GM06990 (cell line): Measurements from ENCODE around the gene CTXN1.

Source experiments
- DNase-seq: peaks from one replicate; pipeline ENCODE4 v3.0.0-alpha.2; 2011; ENCODE audit not compliant: insufficient read length; ENCODE audit errors: extremely low read depth
- H3K27me3 ChIP-seq: replicated peaks from 2 replicates; pipeline ENCODE4 v1.6.0; 2011; ENCODE audit warnings: low read length; ENCODE audit not compliant: control insufficient read depth, insufficient read depth
- H3K36me3 ChIP-seq: 2 replicates; pipeline ENCODE4 v1.5.1; 2011; ENCODE audit warnings: low read length; ENCODE audit not compliant: control insufficient read depth, insufficient read depth
- H3K4me3 ChIP-seq: replicated peaks from 2 replicates; pipeline ENCODE4 v1.5.1; 2011; ENCODE audit warnings: low read depth, mild to moderate bottlenecking, control low read depth, low read length
- TF ChIP-seq, protein P1 (sequence below): IDR thresholded peaks from 2 replicates; pipeline ENCODE4 v1.5.1; 2011; ENCODE audit warnings: low read length, control low read depth, mild to moderate bottlenecking, inconsistent platforms; ENCODE audit not compliant: insufficient read depth, poor library complexity, severe bottlenecking

The CTXN1 gene

DNA sequence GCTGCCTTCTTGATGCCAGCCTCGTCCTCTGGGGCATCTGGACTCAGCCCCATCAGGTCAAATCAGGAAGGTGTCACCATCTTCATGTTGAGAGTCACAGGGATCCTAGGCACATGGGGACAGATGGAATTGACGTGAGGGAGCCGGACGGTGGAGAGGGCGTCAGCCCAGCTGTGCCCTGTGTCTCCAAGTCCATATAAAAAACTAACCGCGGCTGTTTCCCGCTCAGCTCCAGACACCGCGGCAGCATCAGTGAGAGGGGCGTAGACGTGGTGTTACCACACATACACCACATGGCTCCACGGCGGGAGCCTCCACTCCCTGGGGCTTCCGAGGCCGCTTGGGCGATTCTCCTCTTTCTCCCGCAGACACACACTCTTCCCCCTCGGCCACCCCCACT, 46.1 kb downstream of the CTXN1 start:
- H3K27me3 ChIP-seq, result no peaks in the 10 kb centered on the region

DNA sequence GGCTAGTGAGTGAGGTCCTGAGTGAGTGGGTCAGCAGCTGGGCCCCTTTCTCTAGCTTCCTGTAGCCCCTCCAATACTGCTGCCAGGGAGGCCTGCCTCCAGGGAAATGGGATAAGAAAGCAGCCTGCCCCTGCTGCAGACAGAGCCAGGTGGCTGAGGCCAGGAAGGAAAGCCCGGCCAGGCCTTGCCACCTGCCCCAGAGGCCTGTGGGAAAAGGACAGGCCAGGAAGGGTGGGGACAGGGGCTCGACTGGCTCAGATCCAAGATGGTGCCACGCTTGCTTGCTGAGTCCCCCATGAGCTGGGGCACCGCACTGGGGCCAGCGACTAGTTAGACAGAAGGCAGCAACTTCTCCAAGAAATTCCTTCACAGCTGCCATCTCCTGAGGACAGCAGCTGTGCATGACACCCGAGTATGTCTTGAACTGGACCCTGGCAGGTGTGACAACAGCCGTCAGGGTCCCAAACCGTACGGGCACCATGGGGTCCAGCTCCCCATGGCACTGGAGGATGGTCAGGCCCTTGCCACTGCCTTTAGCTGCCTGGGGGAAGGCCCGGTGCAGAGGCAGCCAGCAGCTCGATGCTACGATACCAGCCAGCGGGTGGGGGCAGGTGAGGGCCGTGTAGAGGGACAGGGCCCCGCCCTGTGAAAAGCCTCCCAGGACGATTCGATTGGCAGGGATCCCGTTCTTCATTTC, 46.7 kb downstream of the CTXN1 start:
- Histone ChIP-seq H3K27me3 (no peaks in the 10 kb centered on the region), H3K36me3 (no peaks in the 10 kb centered on the region), H3K4me3 (no peak overlapping the region)
- no peak for DNase-seq
- TF ChIP-seq, protein P1, sequence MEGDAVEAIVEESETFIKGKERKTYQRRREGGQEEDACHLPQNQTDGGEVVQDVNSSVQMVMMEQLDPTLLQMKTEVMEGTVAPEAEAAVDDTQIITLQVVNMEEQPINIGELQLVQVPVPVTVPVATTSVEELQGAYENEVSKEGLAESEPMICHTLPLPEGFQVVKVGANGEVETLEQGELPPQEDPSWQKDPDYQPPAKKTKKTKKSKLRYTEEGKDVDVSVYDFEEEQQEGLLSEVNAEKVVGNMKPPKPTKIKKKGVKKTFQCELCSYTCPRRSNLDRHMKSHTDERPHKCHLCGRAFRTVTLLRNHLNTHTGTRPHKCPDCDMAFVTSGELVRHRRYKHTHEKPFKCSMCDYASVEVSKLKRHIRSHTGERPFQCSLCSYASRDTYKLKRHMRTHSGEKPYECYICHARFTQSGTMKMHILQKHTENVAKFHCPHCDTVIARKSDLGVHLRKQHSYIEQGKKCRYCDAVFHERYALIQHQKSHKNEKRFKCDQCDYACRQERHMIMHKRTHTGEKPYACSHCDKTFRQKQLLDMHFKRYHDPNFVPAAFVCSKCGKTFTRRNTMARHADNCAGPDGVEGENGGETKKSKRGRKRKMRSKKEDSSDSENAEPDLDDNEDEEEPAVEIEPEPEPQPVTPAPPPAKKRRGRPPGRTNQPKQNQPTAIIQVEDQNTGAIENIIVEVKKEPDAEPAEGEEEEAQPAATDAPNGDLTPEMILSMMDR, result no peak

More for the DNA sequence above, 46.1 kb downstream of the CTXN1 start:
- TF ChIP-seq, protein P1, result no peak
- H3K36me3 ChIP-seq, result no peaks in the 10 kb centered on the region
- no peak for DNase-seq
- H3K4me3 ChIP-seq, result no peak overlapping the region

DNA sequence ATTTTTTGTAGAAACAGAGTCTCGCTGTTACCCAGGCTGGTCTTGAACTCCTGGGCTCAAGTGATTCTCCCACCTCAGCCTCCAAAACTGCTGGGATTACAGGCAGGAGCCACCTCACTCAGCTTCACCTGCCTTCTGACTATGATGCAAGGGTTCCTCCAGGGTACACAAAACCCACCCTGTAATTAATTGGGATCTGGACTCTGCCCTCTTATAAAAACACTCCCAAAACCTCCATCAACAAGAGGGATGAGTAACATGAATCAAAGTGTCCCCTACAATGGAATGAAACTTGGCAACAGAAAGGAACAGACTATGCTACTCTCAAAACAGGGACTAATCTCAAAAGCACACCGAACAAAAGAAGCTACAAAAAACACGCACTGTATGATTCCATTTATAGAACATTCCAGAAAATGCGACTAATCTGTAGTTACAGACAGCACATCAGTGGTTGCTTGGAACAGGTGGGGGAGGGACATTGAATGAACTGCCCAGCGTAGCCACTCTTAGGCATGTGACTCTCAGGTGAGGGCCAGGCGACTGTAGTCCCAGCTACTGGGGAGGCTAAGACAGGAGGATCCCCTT, 48.6 kb downstream of the CTXN1 start:
- TF ChIP-seq, protein P1, result no peak
- no peak for DNase-seq
- Histone ChIP-seq H3K4me3 (no peak overlapping the region), H3K36me3 (no peaks in the 10 kb centered on the region), H3K27me3 (no peaks in the 10 kb centered on the region)

DNA sequence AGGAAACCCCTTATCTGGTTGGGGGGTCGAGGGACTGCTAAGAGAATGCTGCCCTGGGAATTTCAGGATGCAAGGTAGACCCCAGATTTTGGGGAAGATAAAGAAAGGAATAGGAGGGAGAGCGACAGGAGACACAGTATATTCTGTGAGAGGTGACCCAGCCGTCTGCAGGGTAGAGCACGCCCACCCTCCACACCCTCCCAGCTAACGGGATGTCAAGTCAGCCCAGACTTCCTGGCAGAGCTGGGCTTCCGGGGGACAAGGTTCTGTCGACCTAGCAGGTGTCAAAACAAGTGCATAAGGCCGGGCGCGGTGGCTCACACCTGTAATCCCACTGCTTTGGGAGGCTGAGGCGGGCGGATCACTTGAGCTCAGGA, 51.0 kb downstream of the CTXN1 start:
- DNase-seq, result no peak
- H3K36me3 ChIP-seq, result no peaks in the 10 kb centered on the region
- H3K4me3 ChIP-seq, result no peak overlapping the region
- H3K27me3 ChIP-seq, result no peaks in the 10 kb centered on the region; the same call in 1 of the 2 replicates
- TF ChIP-seq, protein P1, result no peak
